Measurements from ENCODE around the gene GORASP2. TPM values are rescaled to one million over a fixed set of nuclear protein-coding genes. Genes with fewer than 3 reads are reported as not detected.
A peak's percentile ranks its signal among the peaks of the same experiment; 100 is the strongest.

Gene GORASP2
- total RNA-seq, 1 experiment from 2014 or later: 87.9 TPM

DNA sequence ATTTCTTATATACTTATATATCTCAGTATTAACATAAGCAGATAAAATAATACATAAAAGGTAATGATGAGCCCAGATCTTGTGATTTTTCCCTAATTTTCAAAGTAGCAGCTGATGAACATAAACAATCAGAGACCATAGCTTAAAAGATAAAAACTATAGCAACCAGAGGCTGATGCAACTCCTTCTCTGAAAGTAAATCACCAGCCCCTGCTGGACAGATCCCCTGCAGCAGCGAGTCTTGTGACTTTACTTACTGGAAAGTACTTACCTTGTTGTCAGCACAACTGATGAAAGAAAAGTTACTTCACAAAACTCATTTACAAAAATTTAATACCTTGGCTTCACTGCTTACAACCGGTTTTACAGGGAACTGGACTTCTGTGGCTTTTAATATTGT lies 67.3 kb downstream of the GORASP2 start:
- no peaks in the 10 kb centered on the region for H3K79me2 ChIP-seq (ENCODE audit: insufficient read depth, low read length)
- CTCF ChIA-PET: no interaction called here
- H3K27ac ChIP-seq (ENCODE audit: low read depth, low read length): no peak overlapping the region
- H3K36me3 ChIP-seq (ENCODE audit: control insufficient read depth in 1 of 2, insufficient read depth in 2 of 2, low read length in 2 of 2): peaks cover 8 to 13% of the 10 kb centered on the region in 2 experiments; a peak in 3 of 4 replicates
- H2AFZ ChIP-seq (ENCODE audit: low read depth, low read length, poor library complexity, severe bottlenecking): no peak overlapping the region
- no peak overlapping the region for H3K9ac ChIP-seq (ENCODE audit: low read length)
- H3K9me2 ChIP-seq (ENCODE audit: insufficient read depth): no peaks in the 10 kb centered on the region
- no peak overlapping the region for H3K4me2 ChIP-seq (ENCODE audit: low read length)
- H3K9me3 ChIP-seq (ENCODE audit: control insufficient read depth in 1 of 2, insufficient read depth in 1 of 2, low read depth in 1 of 2, low read length in 2 of 2): no peaks in the 10 kb centered on the region
- BruUV-seq (replicated peaks): no TSS peak
- H3K4me3 ChIP-seq (replicated peaks in 1 of 2; ENCODE audit: low read depth in 1 of 2, low read length in 2 of 2): no peak overlapping the region
- POLR2A ChIA-PET: no interaction called here
- no peaks in the 10 kb centered on the region for H3K4me1 ChIP-seq (ENCODE audit: control insufficient read depth in 1 of 2, insufficient read depth in 2 of 2, low read length in 2 of 2)
- no peaks in the 10 kb centered on the region for H4K20me1 ChIP-seq (ENCODE audit: insufficient read depth)
- intact Hi-C loops (cut with micrococcal nuclease): no loop called here
- RAD21 ChIA-PET (ENCODE audit: low non-redundant PET in 1 of 2, low total read pairs in 2 of 2, uncharacterized antibody in 2 of 2, unreplicated experiment in 2 of 2): no interaction called here
- ATAC-seq (no peak), DNase-seq (ENCODE audit: low read depth, low spot score) (no peak)
- H3K27me3 ChIP-seq (ENCODE audit: insufficient read depth, low read length): no peaks in the 10 kb centered on the region
- TF ChIP-seq CBX3 (IDR thresholded peaks at IDR 0.05; ENCODE audit: low read depth) (no peak), ZFX (IDR thresholded peaks at IDR 0.05) (no peak)
- TF ChIP-seq, protein P1, sequence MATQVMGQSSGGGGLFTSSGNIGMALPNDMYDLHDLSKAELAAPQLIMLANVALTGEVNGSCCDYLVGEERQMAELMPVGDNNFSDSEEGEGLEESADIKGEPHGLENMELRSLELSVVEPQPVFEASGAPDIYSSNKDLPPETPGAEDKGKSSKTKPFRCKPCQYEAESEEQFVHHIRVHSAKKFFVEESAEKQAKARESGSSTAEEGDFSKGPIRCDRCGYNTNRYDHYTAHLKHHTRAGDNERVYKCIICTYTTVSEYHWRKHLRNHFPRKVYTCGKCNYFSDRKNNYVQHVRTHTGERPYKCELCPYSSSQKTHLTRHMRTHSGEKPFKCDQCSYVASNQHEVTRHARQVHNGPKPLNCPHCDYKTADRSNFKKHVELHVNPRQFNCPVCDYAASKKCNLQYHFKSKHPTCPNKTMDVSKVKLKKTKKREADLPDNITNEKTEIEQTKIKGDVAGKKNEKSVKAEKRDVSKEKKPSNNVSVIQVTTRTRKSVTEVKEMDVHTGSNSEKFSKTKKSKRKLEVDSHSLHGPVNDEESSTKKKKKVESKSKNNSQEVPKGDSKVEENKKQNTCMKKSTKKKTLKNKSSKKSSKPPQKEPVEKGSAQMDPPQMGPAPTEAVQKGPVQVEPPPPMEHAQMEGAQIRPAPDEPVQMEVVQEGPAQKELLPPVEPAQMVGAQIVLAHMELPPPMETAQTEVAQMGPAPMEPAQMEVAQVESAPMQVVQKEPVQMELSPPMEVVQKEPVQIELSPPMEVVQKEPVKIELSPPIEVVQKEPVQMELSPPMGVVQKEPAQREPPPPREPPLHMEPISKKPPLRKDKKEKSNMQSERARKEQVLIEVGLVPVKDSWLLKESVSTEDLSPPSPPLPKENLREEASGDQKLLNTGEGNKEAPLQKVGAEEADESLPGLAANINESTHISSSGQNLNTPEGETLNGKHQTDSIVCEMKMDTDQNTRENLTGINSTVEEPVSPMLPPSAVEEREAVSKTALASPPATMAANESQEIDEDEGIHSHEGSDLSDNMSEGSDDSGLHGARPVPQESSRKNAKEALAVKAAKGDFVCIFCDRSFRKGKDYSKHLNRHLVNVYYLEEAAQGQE (IDR thresholded peaks at IDR 0.05; ENCODE audit: low read depth): 0 out of 2 replicates have a peak, but pooled peaks have one; percentile 10

DNA sequence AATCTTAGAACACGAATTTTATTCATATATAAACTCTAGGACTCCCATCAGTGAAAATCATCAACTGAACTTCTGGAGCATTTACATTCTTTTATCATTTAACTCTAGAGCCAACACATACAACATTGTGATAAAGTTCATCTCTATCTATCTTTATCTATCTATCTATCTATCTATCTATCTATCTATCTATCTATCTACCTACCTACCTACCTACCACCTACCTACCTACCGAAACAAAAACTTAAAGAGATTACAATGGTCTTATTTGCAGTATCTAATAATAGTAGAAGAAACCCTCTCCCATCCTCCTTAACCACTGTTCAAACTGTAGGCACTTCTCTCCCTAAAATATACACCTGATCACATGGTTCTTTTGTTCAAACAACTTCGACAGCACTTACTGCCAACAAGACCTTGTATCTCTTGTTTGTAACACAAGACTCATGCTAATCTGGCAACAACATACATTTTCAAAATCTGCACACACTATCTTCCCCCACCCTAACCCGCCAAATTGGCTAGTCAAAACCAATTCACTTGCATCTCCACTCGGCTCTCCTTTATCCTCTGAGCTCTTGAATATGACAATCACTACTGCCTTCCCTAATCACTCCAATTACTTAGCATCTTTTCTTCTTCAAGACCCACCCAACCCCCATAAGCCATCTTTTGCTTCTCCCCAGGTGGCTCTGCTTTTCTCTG lies 69.0 kb downstream of the GORASP2 start:
- H3K4me1 ChIP-seq (ENCODE audit: control insufficient read depth in 1 of 2, insufficient read depth in 2 of 2, low read length in 2 of 2): no peaks in the 10 kb centered on the region
- H3K9ac ChIP-seq (ENCODE audit: low read length): no peak overlapping the region
- CTCF ChIA-PET: no interaction called here
- BruUV-seq (replicated peaks): no TSS peak
- no peak overlapping the region for H3K27ac ChIP-seq (ENCODE audit: low read depth, low read length)
- H3K9me2 ChIP-seq (ENCODE audit: insufficient read depth): no peaks in the 10 kb centered on the region
- POLR2A ChIA-PET: no interaction called here
- DNase-seq (ENCODE audit: low read depth, low spot score) (no peak), ATAC-seq (no peak)
- no peak overlapping the region for H3K4me3 ChIP-seq (replicated peaks in 1 of 2; ENCODE audit: low read depth in 1 of 2, low read length in 2 of 2)
- H3K9me3 ChIP-seq (ENCODE audit: control insufficient read depth in 1 of 2, insufficient read depth in 1 of 2, low read depth in 1 of 2, low read length in 2 of 2): no peaks in the 10 kb centered on the region
- H3K27me3 ChIP-seq (ENCODE audit: insufficient read depth, low read length): no peaks in the 10 kb centered on the region
- no peak overlapping the region for H3K4me2 ChIP-seq (ENCODE audit: low read length)
- TF ChIP-seq, protein P2, sequence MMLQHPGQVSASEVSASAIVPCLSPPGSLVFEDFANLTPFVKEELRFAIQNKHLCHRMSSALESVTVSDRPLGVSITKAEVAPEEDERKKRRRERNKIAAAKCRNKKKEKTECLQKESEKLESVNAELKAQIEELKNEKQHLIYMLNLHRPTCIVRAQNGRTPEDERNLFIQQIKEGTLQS (IDR thresholded peaks at IDR 0.05): no peak
- H2AFZ ChIP-seq (ENCODE audit: low read depth, low read length, poor library complexity, severe bottlenecking): no peak overlapping the region
- H3K79me2 ChIP-seq (ENCODE audit: insufficient read depth, low read length): no peaks in the 10 kb centered on the region
- H4K20me1 ChIP-seq (ENCODE audit: insufficient read depth): no peaks in the 10 kb centered on the region
- peaks cover 4 to 8% of the 10 kb centered on the region in 2 experiments; a peak in 2 of 4 replicates for H3K36me3 ChIP-seq (ENCODE audit: control insufficient read depth in 1 of 2, insufficient read depth in 2 of 2, low read length in 2 of 2)
- RAD21 ChIA-PET (ENCODE audit: low non-redundant PET in 1 of 2, low total read pairs in 2 of 2, uncharacterized antibody in 2 of 2, unreplicated experiment in 2 of 2): no interaction called here
- intact Hi-C loops (cut with micrococcal nuclease): no loop called here
